HG02588 (cell line): ENCODE results near the gene FAM90A1.
"Not testable (repeated sequence)": the region's sequence is repeated elsewhere in the genome, so short reads cannot be mapped to it uniquely, and the experiment has no call there.

Source experiments
- ATAC-seq: cut with Tn5 transposase; IDR thresholded peaks from one replicate; pipeline ENCODE4 v1.9.1; 2021; ENCODE audit warnings: mild to moderate bottlenecking, moderate library complexity; ENCODE audit not compliant: unreplicated experiment

Gene FAM90A1

GRCh38 chr12:8226992-8227731, at the start of gene FAM90A1:
Gene FAM90A1 (minus strand): TSS chr12:8227618. CDS start chr12:8224832, 2,786 bp downstream.
- not testable (repeated sequence) for ATAC-seq

- not testable (repeated sequence) for ATAC-seq
These were observed 49.0 kb upstream of the FAM90A1 start for GRCh38 chr12:8276397-8276796.

- not testable (repeated sequence) for ATAC-seq
These were observed 39.3 kb upstream of the FAM90A1 start for GRCh38 chr12:8266706-8267105.

GRCh38 chr12:8264236-8264635, 36.8 kb upstream of the FAM90A1 start:
- not testable (repeated sequence) for ATAC-seq

GRCh38 chr12:8261111-8261554, 33.7 kb upstream of the FAM90A1 start:
- ATAC-seq: not testable (repeated sequence)

GRCh38 chr12:8256356-8256755, 28.9 kb upstream of the FAM90A1 start:
- not testable (repeated sequence) for ATAC-seq

- not testable (repeated sequence) for ATAC-seq
These were observed 27.3 kb upstream of the FAM90A1 start for GRCh38 chr12:8254705-8255104.

- ATAC-seq: not testable (repeated sequence)
These were observed 24.8 kb upstream of the FAM90A1 start for GRCh38 chr12:8252056-8252818.

- not testable (repeated sequence) for ATAC-seq
These were observed 24.2 kb upstream of the FAM90A1 start for GRCh38 chr12:8251616-8252015.

- not testable (repeated sequence) for ATAC-seq
These were observed 19.6 kb upstream of the FAM90A1 start for GRCh38 chr12:8246941-8247535.

- not testable (repeated sequence) for ATAC-seq
These were observed 16.3 kb upstream of the FAM90A1 start for GRCh38 chr12:8243682-8244161.

- peak; percentile 77 for ATAC-seq
These were observed 15.7 kb upstream of the FAM90A1 start for GRCh38 chr12:8242880-8243681.

- not testable (repeated sequence) for ATAC-seq
These were observed 15.1 kb upstream of the FAM90A1 start for GRCh38 chr12:8242622-8242879.

- not testable (repeated sequence) for ATAC-seq
These were observed 14.7 kb upstream of the FAM90A1 start for GRCh38 chr12:8241917-8242621.

GRCh38 chr12:8240340-8241114, 13.1 kb upstream of the FAM90A1 start:
- not testable (repeated sequence) for ATAC-seq

- not testable (repeated sequence) for ATAC-seq
These were observed 9.6 kb upstream of the FAM90A1 start for GRCh38 chr12:8237031-8237430.

- not testable (repeated sequence) for ATAC-seq
These were observed 8.1 kb upstream of the FAM90A1 start for GRCh38 chr12:8235316-8236157.

GRCh38 chr12:8234746-8235145, 7.3 kb upstream of the FAM90A1 start:
- ATAC-seq: not testable (repeated sequence)
